Chondrocyte (in vitro differentiated cells): Measurements from ENCODE around the gene GLIPR1. TPM values are rescaled to one million over a fixed set of nuclear protein-coding genes. Genes with fewer than 3 reads are reported as not detected.

Experiments
- DNase-seq: peaks from one replicate; pipeline ENCODE4 v3.0.0; 2021; ENCODE audit warnings: mixed read lengths, low spot score
- H3K27ac Mint-ChIP-seq: one replicate; pipeline ENCODE4 v1.8.0; 2021; ENCODE audit warnings: mild to moderate bottlenecking, moderate library complexity, mixed read lengths; ENCODE audit not compliant: unreplicated experiment
- H3K27me3 Mint-ChIP-seq: 2 replicates; pipeline ENCODE4 v1.8.0; 2021; ENCODE audit warnings: low read depth, mixed read lengths
- H3K36me3 Mint-ChIP-seq: 2 replicates; pipeline ENCODE4 v1.8.0; 2021; ENCODE audit warnings: low read depth, mixed read lengths
- H3K4me1 Mint-ChIP-seq: 2 replicates; pipeline ENCODE4 v1.8.0; 2021; ENCODE audit warnings: low read depth, mild to moderate bottlenecking, mixed read lengths
- H3K4me3 Mint-ChIP-seq: one replicate; pipeline ENCODE4 v1.8.0; 2021; ENCODE audit warnings: mild to moderate bottlenecking, moderate library complexity, mixed read lengths; ENCODE audit not compliant: unreplicated experiment
- H3K9me3 Mint-ChIP-seq: 2 replicates; pipeline ENCODE4 v1.8.0; 2021; ENCODE audit warnings: low read depth, mixed read lengths
- CTCF ChIP-seq: fragments of 200-600 bp; sonication (generic); IDR thresholded peaks from 2 replicates; pipeline ENCODE4 v1.5.0; 2021; ENCODE audit warnings: antibody characterized with exemption, mild to moderate bottlenecking, moderate library complexity
- long read RNA-seq: library from polyadenylated mRNA; stranded (forward); transcript quantifications from one replicate; pipeline ENCODE4 v2.0.0, GENCODE V29; 2021
- total RNA-seq: library from RNA; stranded (reverse); gene quantifications from 3 replicates; pipeline ENCODE4 v1.2.1, GENCODE V29; 2021

Gene GLIPR1
- 71.3 to 123 TPM (median 119 TPM) in 3 replicates for total RNA-seq
- long read RNA-seq, full-length matches to known transcripts = 83 of 93 reads
- long read RNA-seq, partial matches to known transcripts = 3 of 93 reads
- long read RNA-seq, other reads (novel, unspliced or antisense) = 7 of 93 reads

- TF ChIP-seq CTCF = no peak
- DNase-seq = no peak
- Mint-ChIP-seq H3K36me3 (peaks cover 8% of the 10 kb centered on the region), H3K4me1 (peaks cover 58% of the 10 kb centered on the region), H3K9me3 (no peaks in the 10 kb centered on the region), H3K4me3 (peak within 1 kb of the TSS; percentile 92), H3K27ac (peak within 1 kb of the TSS; percentile 98), H3K27me3 (no peaks in the 10 kb centered on the region)
Observed at GRCh38 chr12:75480469-75480949, at the start of gene GLIPR1. Gene GLIPR1, plus strand, starts transcription at chr12:75480755. Its CDS starts 126 bp downstream, at chr12:75480881.

GRCh38 chr12:75432924-75433323, 47.6 kb upstream of the GLIPR1 start:
- no peak for DNase-seq
- Mint-ChIP-seq H3K27ac (peak overlapping the region; percentile 81), H3K36me3 (peaks cover 2% of the 10 kb centered on the region), H3K4me3 (no peak overlapping the region), H3K4me1 (peaks cover 22% of the 10 kb centered on the region), H3K9me3 (peaks cover 40% of the 10 kb centered on the region), H3K27me3 (no peaks in the 10 kb centered on the region)
- no peak for TF ChIP-seq CTCF

GRCh38 chr12:75437564-75437963, 43.0 kb upstream of the GLIPR1 start:
- H3K4me3 Mint-ChIP-seq = no peak overlapping the region
- H3K27ac Mint-ChIP-seq = no peak overlapping the region
- H3K9me3 Mint-ChIP-seq = peaks cover 37% of the 10 kb centered on the region
- no peak for DNase-seq
- peaks cover 5% of the 10 kb centered on the region for H3K36me3 Mint-ChIP-seq
- no peaks in the 10 kb centered on the region for H3K27me3 Mint-ChIP-seq
- H3K4me1 Mint-ChIP-seq = peaks cover 6% of the 10 kb centered on the region
- peak; percentile 34 for TF ChIP-seq CTCF

GRCh38 chr12:75438059-75438754, 42.3 kb upstream of the GLIPR1 start:
- peaks cover 5% of the 10 kb centered on the region for H3K36me3 Mint-ChIP-seq
- no peak overlapping the region for H3K4me3 Mint-ChIP-seq
- H3K27ac Mint-ChIP-seq = no peak overlapping the region
- H3K27me3 Mint-ChIP-seq = no peaks in the 10 kb centered on the region
- DNase-seq = no peak
- peaks cover 37% of the 10 kb centered on the region for H3K9me3 Mint-ChIP-seq
- peaks cover 2% of the 10 kb centered on the region for H3K4me1 Mint-ChIP-seq
- TF ChIP-seq CTCF = no peak

GRCh38 chr12:75439048-75439447, 41.5 kb upstream of the GLIPR1 start:
- H3K4me1 Mint-ChIP-seq = peaks cover 9% of the 10 kb centered on the region
- no peak overlapping the region for H3K27ac Mint-ChIP-seq
- no peak overlapping the region for H3K4me3 Mint-ChIP-seq
- DNase-seq = no peak
- peaks cover 34% of the 10 kb centered on the region for H3K9me3 Mint-ChIP-seq
- H3K27me3 Mint-ChIP-seq = no peaks in the 10 kb centered on the region
- no peak for TF ChIP-seq CTCF
- H3K36me3 Mint-ChIP-seq = peaks cover 5% of the 10 kb centered on the region
